ENCODE data around the gene COBLL1. TPM values are rescaled to one million over a fixed set of nuclear protein-coding genes. Genes with fewer than 3 reads are reported as not detected.

COBLL1 gene
- total RNA-seq, 6 experiments from 2014 or later = 28.1 to 49.7 (median 29.9) TPM

DNA sequence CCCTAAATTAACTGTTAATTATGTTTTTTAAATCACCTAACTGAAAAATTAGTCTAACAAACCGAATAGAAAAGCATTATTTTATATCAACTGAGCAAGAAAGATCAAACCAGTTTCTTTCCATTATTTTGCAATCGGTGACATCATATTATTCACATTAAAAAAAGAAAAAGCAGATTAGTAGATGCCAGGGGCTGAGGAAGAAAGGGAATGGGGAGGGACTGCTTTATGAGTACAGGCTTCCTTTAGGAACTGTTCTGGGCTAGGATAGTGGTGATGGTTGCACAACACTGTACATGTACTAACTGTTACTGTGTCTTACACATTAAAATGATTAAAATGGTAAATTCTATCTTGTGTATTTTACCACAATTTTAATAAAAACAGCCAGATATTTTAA is 59.3 kb downstream of the COBLL1 start:
- Mint-ChIP-seq H3K9me3 (no peaks in the 10 kb centered on the region), H3K4me1 (ENCODE audit: low read depth) (peaks cover 72% of the 10 kb centered on the region), H3K27me3 (ENCODE audit: insufficient read depth) (peaks cover 2% of the 10 kb centered on the region), H3K4me3 (no peak overlapping the region), H3K36me3 (ENCODE audit: low read depth) (peaks cover 13% of the 10 kb centered on the region; the same call in 1 of the 2 replicates), H3K27ac (peak overlapping the region; percentile 29; the same call in 1 of the 2 replicates)
- no peak for TF ChIP-seq CTCF (IDR thresholded peaks at IDR 0.05)
- no peak for DNase-seq

DNA sequence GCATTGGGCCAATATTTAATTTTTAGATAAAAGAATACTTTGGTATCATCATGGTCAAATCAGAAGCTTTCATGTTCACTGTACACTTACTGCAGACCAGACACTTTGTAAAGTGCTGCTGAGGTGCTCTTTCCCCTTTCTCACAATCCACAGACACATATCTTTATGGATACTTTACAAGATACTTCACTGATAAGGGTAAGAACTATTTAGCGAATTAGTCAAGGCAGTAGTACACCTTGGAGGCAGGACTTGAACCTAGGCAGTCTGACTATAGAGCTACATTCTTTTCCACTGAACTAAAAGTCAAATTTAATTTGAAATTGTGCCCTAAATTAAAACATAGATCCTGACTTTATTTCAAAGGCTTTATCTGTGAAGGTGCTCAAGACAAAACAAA is 60.2 kb downstream of the COBLL1 start:
- TF ChIP-seq CTCF (IDR thresholded peaks at IDR 0.05) = no peak
- Mint-ChIP-seq H3K36me3 (ENCODE audit: low read depth) (peaks cover 13% of the 10 kb centered on the region; the same call in 1 of the 2 replicates), H3K4me3 (no peak overlapping the region), H3K27ac (no peak overlapping the region), H3K9me3 (no peaks in the 10 kb centered on the region), H3K4me1 (ENCODE audit: low read depth) (peaks cover 66% of the 10 kb centered on the region), H3K27me3 (ENCODE audit: insufficient read depth) (peaks cover 2% of the 10 kb centered on the region)
- DNase-seq = no peak

DNA sequence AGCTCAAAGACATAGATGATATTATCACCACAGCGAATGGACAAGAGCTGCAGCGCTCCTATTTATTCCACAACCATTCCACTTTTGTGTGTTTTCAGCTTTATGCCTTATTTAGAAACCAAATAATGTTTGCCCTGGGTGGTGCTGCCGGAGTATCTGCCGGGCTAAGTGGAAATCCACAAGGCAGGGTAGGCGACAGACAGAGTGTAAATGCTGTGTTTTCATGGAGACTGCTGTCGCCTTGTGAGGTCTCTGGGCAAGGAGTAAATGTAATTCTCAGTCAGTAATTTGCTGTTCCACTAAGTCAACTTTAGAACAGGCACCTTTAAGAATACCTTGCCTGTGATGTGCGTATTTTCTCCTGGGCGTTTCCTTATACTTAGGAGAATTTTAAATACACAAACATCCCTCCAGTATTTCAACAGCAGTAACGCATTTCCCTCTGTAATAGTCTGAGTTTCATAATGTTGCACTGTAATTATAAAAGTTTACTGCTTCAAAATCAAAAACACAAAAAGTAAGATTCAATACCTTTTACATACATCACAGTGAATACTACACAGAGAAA is 60.9 kb downstream of the COBLL1 start:
- Mint-ChIP-seq H3K9me3 (no peaks in the 10 kb centered on the region), H3K4me1 (ENCODE audit: low read depth) (peaks cover 59% of the 10 kb centered on the region), H3K36me3 (ENCODE audit: low read depth) (peaks cover 13% of the 10 kb centered on the region; the same call in 1 of the 2 replicates), H3K4me3 (no peak overlapping the region), H3K27me3 (ENCODE audit: insufficient read depth) (peaks cover 2% of the 10 kb centered on the region), H3K27ac (no peak overlapping the region)
- no peak for DNase-seq
- TF ChIP-seq CTCF (IDR thresholded peaks at IDR 0.05) = no peak

DNA sequence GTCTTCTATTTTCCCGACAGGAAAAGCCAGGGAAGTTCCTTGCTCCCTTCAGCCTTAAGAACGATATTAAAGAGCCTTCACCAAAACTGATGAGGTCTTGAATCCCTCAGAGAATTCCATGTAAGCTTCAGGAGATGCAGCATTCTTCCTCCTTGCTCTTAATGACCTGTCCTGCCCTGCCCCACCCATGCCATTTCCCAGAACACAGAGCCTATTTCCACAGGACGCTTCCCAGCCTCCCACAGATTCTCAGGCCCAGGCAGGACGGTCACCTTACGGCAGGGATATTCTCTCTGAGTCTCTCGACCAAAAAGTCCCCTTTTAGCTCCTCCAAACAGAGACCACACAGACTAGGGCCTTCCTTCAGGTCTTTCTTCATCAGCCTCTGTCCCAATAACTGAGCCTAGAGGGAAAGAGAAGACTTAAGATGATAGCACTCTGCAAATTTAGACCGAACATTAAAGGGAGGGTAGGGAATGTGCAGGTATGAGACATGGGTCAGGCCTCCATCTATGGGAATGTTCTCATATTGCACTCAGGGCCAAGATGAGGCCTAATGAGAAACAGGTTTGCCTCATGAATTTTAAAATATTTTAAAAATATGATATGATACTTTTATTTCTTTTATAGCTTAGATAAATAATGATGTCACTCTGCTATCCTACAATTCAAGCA is 62.1 kb downstream of the COBLL1 start:
- TF ChIP-seq CTCF (IDR thresholded peaks at IDR 0.05) = no peak
- H3K36me3 Mint-ChIP-seq (ENCODE audit: low read depth) = peaks cover 13% of the 10 kb centered on the region; the same call in 1 of the 2 replicates
- H3K27me3 Mint-ChIP-seq (ENCODE audit: insufficient read depth) = peaks cover 2% of the 10 kb centered on the region
- H3K27ac Mint-ChIP-seq = no peak overlapping the region
- peaks cover 48% of the 10 kb centered on the region for H3K4me1 Mint-ChIP-seq (ENCODE audit: low read depth)
- no peak for DNase-seq
- no peak overlapping the region for H3K4me3 Mint-ChIP-seq
- H3K9me3 Mint-ChIP-seq = no peaks in the 10 kb centered on the region

DNA sequence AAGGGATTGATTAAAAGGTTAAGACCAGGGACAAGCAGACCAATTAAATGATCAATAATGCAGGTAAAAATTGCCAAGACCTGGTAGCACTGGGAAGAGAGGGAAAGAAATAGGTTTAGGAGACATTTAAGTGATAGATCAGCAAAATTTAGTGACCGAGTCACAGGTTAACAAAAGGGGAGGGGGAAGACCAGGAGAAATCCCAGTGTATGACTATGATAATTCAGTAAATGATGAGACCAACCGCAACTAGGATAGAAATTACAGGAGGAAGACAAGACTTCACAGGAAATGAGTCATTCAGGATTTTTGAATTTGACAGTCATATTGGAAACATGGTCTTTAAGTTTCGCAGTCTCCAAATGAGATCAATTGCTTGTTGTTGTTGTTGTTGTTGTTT is 62.9 kb downstream of the COBLL1 start:
- no peak overlapping the region for H3K27ac Mint-ChIP-seq

More for the DNA sequence above, 62.9 kb downstream of the COBLL1 start:
- Mint-ChIP-seq H3K4me3 (no peak overlapping the region), H3K27me3 (ENCODE audit: insufficient read depth) (peaks cover 2% of the 10 kb centered on the region), H3K36me3 (ENCODE audit: low read depth) (peaks cover 11% of the 10 kb centered on the region; the same call in 1 of the 2 replicates), H3K9me3 (no peaks in the 10 kb centered on the region), H3K4me1 (ENCODE audit: low read depth) (peaks cover 41% of the 10 kb centered on the region)
- no peak for TF ChIP-seq CTCF (IDR thresholded peaks at IDR 0.05)
- DNase-seq = no peak
